ENCODE results near the gene ELL3. TPM values are rescaled to one million over a fixed set of nuclear protein-coding genes. Genes with fewer than 3 reads are reported as not detected.

Gene ELL3
- total RNA-seq, 1 donor from 2014 or later, result 3.6 TPM

GRCh38 chr15:43771816-43772215 lies 5.0 kb downstream of the ELL3 start:
- H3K36me3 Mint-ChIP-seq (ENCODE audit: low read depth), result peaks cover 36% of the 10 kb centered on the region
- H3K27me3 Mint-ChIP-seq (ENCODE audit: low read depth), result no peaks in the 10 kb centered on the region
- peaks cover 17% of the 10 kb centered on the region for H3K4me1 Mint-ChIP-seq (ENCODE audit: low read depth)
- H3K27ac Mint-ChIP-seq (ENCODE audit: unreplicated experiment), result no peak overlapping the region
- no peak for DNase-seq (ENCODE audit: low spot score)
- H3K4me3 Mint-ChIP-seq (ENCODE audit: unreplicated experiment), result no peak overlapping the region
- no peaks in the 10 kb centered on the region for H3K9me3 Mint-ChIP-seq (ENCODE audit: low read depth)
- TF ChIP-seq CTCF (IDR thresholded peaks at IDR 0.05), result no peak

- Mint-ChIP-seq H3K9me3 (ENCODE audit: low read depth) (no peaks in the 10 kb centered on the region), H3K36me3 (ENCODE audit: low read depth) (peaks cover 42% of the 10 kb centered on the region), H3K4me3 (ENCODE audit: unreplicated experiment) (no peak overlapping the region), H3K27ac (ENCODE audit: unreplicated experiment) (no peak overlapping the region), H3K4me1 (ENCODE audit: low read depth) (peaks cover 3% of the 10 kb centered on the region), H3K27me3 (ENCODE audit: low read depth) (no peaks in the 10 kb centered on the region)
- peak; percentile 86 for TF ChIP-seq CTCF (IDR thresholded peaks at IDR 0.05)
- no peak for DNase-seq (ENCODE audit: low spot score)
These were observed 7.1 kb downstream of the ELL3 start for GRCh38 chr15:43769584-43770228.

GRCh38 chr15:43763819-43764446 lies 12.8 kb downstream of the ELL3 start:
- no peaks in the 10 kb centered on the region for H3K27me3 Mint-ChIP-seq (ENCODE audit: low read depth)
- peak overlapping the region; percentile 65 for H3K27ac Mint-ChIP-seq (ENCODE audit: unreplicated experiment)
- no peak for TF ChIP-seq CTCF (IDR thresholded peaks at IDR 0.05)
- H3K4me1 Mint-ChIP-seq (ENCODE audit: low read depth), result peaks cover 23% of the 10 kb centered on the region
- H3K4me3 Mint-ChIP-seq (ENCODE audit: unreplicated experiment), result no peak overlapping the region
- H3K9me3 Mint-ChIP-seq (ENCODE audit: low read depth), result no peaks in the 10 kb centered on the region
- DNase-seq (ENCODE audit: low spot score), result no peak
- H3K36me3 Mint-ChIP-seq (ENCODE audit: low read depth), result peaks cover 28% of the 10 kb centered on the region

- no peaks in the 10 kb centered on the region for H3K9me3 Mint-ChIP-seq (ENCODE audit: low read depth)
- DNase-seq (ENCODE audit: low spot score), result no peak
- H3K4me3 Mint-ChIP-seq (ENCODE audit: unreplicated experiment), result no peak overlapping the region
- peak overlapping the region; percentile 65 for H3K27ac Mint-ChIP-seq (ENCODE audit: unreplicated experiment)
- peaks cover 23% of the 10 kb centered on the region for H3K4me1 Mint-ChIP-seq (ENCODE audit: low read depth)
- H3K36me3 Mint-ChIP-seq (ENCODE audit: low read depth), result peaks cover 21% of the 10 kb centered on the region
- H3K27me3 Mint-ChIP-seq (ENCODE audit: low read depth), result no peaks in the 10 kb centered on the region
- TF ChIP-seq CTCF (IDR thresholded peaks at IDR 0.05), result no peak
These were observed 13.9 kb downstream of the ELL3 start for GRCh38 chr15:43762824-43763223.

GRCh38 chr15:43751885-43752284 lies 24.9 kb downstream of the ELL3 start:
- H3K36me3 Mint-ChIP-seq (ENCODE audit: low read depth), result peaks cover 7% of the 10 kb centered on the region
- DNase-seq (ENCODE audit: low spot score), result no peak
- H3K4me1 Mint-ChIP-seq (ENCODE audit: low read depth), result peaks cover 33% of the 10 kb centered on the region
- no peaks in the 10 kb centered on the region for H3K9me3 Mint-ChIP-seq (ENCODE audit: low read depth)
- no peak for TF ChIP-seq CTCF (IDR thresholded peaks at IDR 0.05)
- H3K27me3 Mint-ChIP-seq (ENCODE audit: low read depth), result no peaks in the 10 kb centered on the region
- H3K27ac Mint-ChIP-seq (ENCODE audit: unreplicated experiment), result no peak overlapping the region
- H3K4me3 Mint-ChIP-seq (ENCODE audit: unreplicated experiment), result no peak overlapping the region

All from chondrocyte (in vitro differentiated cells).